ENCODE results near the gene ABCF1. TPM values are rescaled to one million over a fixed set of nuclear protein-coding genes. Genes with fewer than 3 reads are reported as not detected.
A peak's percentile ranks its signal among the peaks of the same experiment; 100 is the strongest.

Gene ABCF1
- total RNA-seq, 2 donors from 2014 or later = 43.6 to 61.3 TPM

- Histone ChIP-seq H3K27me3 (no peaks in the 10 kb centered on the region), H3K4me3 (no peak overlapping the region), H3K9me3 (no peaks in the 10 kb centered on the region), H3K9ac (ENCODE audit: low read depth in 2 of 2, low read length in 2 of 2) (no peak overlapping the region), H3K4me1 (peaks cover 4% of the 10 kb centered on the region), H3K27ac (no peak overlapping the region), H3K36me3 (peaks cover 12% of the 10 kb centered on the region)
- TF ChIP-seq CTCF (IDR thresholded peaks at IDR 0.05) = no peak
- DNase-seq = no peak
- intact Hi-C loops (cut with DNase I) = no loop called here
Measured at GRCh38 chr6:30612687-30613248, 41.5 kb downstream of the ABCF1 start.

GRCh38 chr6:30613251-30614043, 42.2 kb downstream of the ABCF1 start:
- Histone ChIP-seq H3K9me3 (no peaks in the 10 kb centered on the region), H3K36me3 (peaks cover 7% of the 10 kb centered on the region), H3K27ac (no peak overlapping the region), H3K9ac (ENCODE audit: low read depth in 2 of 2, low read length in 2 of 2) (peak overlapping the region in 1 of 2 donors; percentile 100), H3K27me3 (no peaks in the 10 kb centered on the region), H3K4me3 (no peak overlapping the region), H3K4me1 (peaks cover 4% of the 10 kb centered on the region)
- no peak for TF ChIP-seq CTCF (IDR thresholded peaks at IDR 0.05)
- DNase-seq = no peak
- intact Hi-C loops (cut with DNase I) = no loop called here

- peak overlapping the region; percentile 63 for H3K4me3 ChIP-seq
- intact Hi-C loops (cut with DNase I) = no loop called here
- H3K9ac ChIP-seq (ENCODE audit: low read depth in 2 of 2, low read length in 2 of 2) = peak overlapping the region; percentile 61 to 100
- no peaks in the 10 kb centered on the region for H3K27me3 ChIP-seq
- H3K36me3 ChIP-seq = no peaks in the 10 kb centered on the region
- peaks cover 4% of the 10 kb centered on the region for H3K4me1 ChIP-seq
- no peaks in the 10 kb centered on the region for H3K9me3 ChIP-seq
- no peak for DNase-seq
- no peak for TF ChIP-seq CTCF (IDR thresholded peaks at IDR 0.05)
- peak overlapping the region; percentile 93 for H3K27ac ChIP-seq
Measured at GRCh38 chr6:30614044-30614842, 43.0 kb downstream of the ABCF1 start.

- Histone ChIP-seq H3K27me3 (no peaks in the 10 kb centered on the region), H3K4me1 (peaks cover 4% of the 10 kb centered on the region), H3K36me3 (no peaks in the 10 kb centered on the region), H3K4me3 (peak overlapping the region; percentile 63), H3K27ac (peak overlapping the region; percentile 93), H3K9ac (ENCODE audit: low read depth in 2 of 2, low read length in 2 of 2) (peak overlapping the region; percentile 96 to 100), H3K9me3 (no peaks in the 10 kb centered on the region)
- peak; percentile 93 for DNase-seq
- intact Hi-C loops (cut with DNase I) = no loop called here
- TF ChIP-seq CTCF (IDR thresholded peaks at IDR 0.05) = no peak
Measured at GRCh38 chr6:30614843-30615218, 43.6 kb downstream of the ABCF1 start.

GRCh38 chr6:30615219-30615957, 44.1 kb downstream of the ABCF1 start:
- DNase-seq = peak; percentile 46
- Histone ChIP-seq H3K27me3 (no peaks in the 10 kb centered on the region), H3K27ac (peak overlapping the region; percentile 93), H3K4me1 (peaks cover 4% of the 10 kb centered on the region), H3K4me3 (peak overlapping the region; percentile 63), H3K36me3 (no peaks in the 10 kb centered on the region), H3K9ac (ENCODE audit: low read depth in 2 of 2, low read length in 2 of 2) (peak overlapping the region; percentile 96 to 100), H3K9me3 (no peaks in the 10 kb centered on the region)
- intact Hi-C loops (cut with DNase I) = no loop called here
- TF ChIP-seq CTCF (IDR thresholded peaks at IDR 0.05) = no peak
